Stomach (tissue), 9 donors: ENCODE data around the gene GLP2R. TPM values are rescaled to one million over a fixed set of nuclear protein-coding genes. Genes with fewer than 3 reads are reported as not detected.

Source experiments
- DNase-seq, 2 donors: peaks; one replicate each; pipeline versions ENCODE4 v3.0.0 to v3.0.0-alpha.2; 2013 to 2019
- H3K27ac ChIP-seq, 5 donors: fragments of 200-600 bp in 4 of 5; sonication (generic) in 4 of 5; one replicate each; pipeline ENCODE4 v1.5.1; 2013 to 2019; ENCODE audit warnings: mild to moderate bottlenecking in 1 of 5, moderate library complexity in 1 of 5
- H3K27me3 ChIP-seq, 3 donors: fragments of 200-600 bp; sonication (generic); one replicate each; pipeline ENCODE4 v1.5.1; 2017 to 2019; ENCODE audit warnings: mixed run types in 1 of 3
- H3K36me3 ChIP-seq, 4 donors: fragments of 200-600 bp; sonication (generic); 1 replicate in 3 of 4; 2 replicates in 1 of 4; pipeline ENCODE4 v1.5.1; 2016 to 2019
- H3K4me1 ChIP-seq, 4 donors: fragments of 200-600 bp; sonication (generic); one replicate each; pipeline ENCODE4 v1.5.1; 2016 to 2019
- H3K4me3 ChIP-seq, 4 donors: fragments of 200-600 bp; sonication (generic) in 3 of 4; one replicate each; pipeline ENCODE4 v1.5.1; 2016 to 2019; ENCODE audit warnings: mild to moderate bottlenecking in 1 of 4
- H3K9me3 ChIP-seq, 4 donors: fragments of 200-600 bp; sonication (generic); one replicate each; pipeline ENCODE4 v1.5.1; 2016 to 2019
- CTCF ChIP-seq, 7 experiments: fragments of 450-650 bp in 4 of 7; fragments of 200-600 bp in 3 of 7; sonication (generic) in 3 of 7; IDR thresholded peaks; one replicate each; pipeline ENCODE4 v1.5.1; 2016 to 2019; ENCODE audit warnings: antibody characterized with exemption in 7 of 7, control low read depth in 2 of 7, mild to moderate bottlenecking in 1 of 7
- EP300 ChIP-seq: sonication (generic); formaldehyde crosslinking; IDR thresholded peaks from one replicate; pipeline ENCODE4 v1.6.1; 2017; ENCODE audit warnings: antibody characterized with exemption
- POLR2A ChIP-seq, 4 donors: fragments of 450-650 bp; IDR thresholded peaks; one replicate each; pipeline ENCODE4 v1.6.1; 2016; ENCODE audit warnings: antibody characterized with exemption in 4 of 4, control low read depth in 2 of 4, mild to moderate bottlenecking in 1 of 4, moderate library complexity in 1 of 4
- POLR2AphosphoS5 ChIP-seq, 3 donors: sonication (generic); formaldehyde crosslinking; IDR thresholded peaks; one replicate each; pipeline ENCODE4 v1.6.1; 2016; ENCODE audit warnings: antibody characterized with exemption in 3 of 3
- WGBS, 5 donors: extraction: QIAGEN DNeasy Blood & Tissue Kit in 3 of 5; methylation state at CpG; one replicate each; pipeline versions ENCODE4 v1.1.5 to v1.1.7; 2013 to 2018; 5-methylcytosine and 5-hydroxymethylcytosine counted together
- intact Hi-C: fragments of 100-400 bp; cut with DNase I; formaldehyde crosslinking; loops from one replicate; pipeline ENCODE4 v1.15.1; 2023; ENCODE audit warnings: low total_unique reads
- polyA plus RNA-seq, 3 donors: library from polyadenylated mRNA; stranded (reverse); fragments of 200-250 nt; gene quantifications; one replicate each; pipeline ENCODE4 v1.2.3, GENCODE V29; 2013
- total RNA-seq, 5 donors: library from RNA; depleted of rRNA; stranded (reverse); fragments of >200 nt; gene quantifications; one replicate each; pipeline versions ENCODE4 v1.1.0 to v1.2.3, GENCODE V29; 2014 to 2016
- donor health status: healthy with polysubstance abuse.
- donor health status: Bipolar disorder and iron deficiency.
- donor health status: healthy.

The GLP2R gene
- total and polyA plus RNA-seq, 8 donors, result 0.40 to 15.4 (median 5.8) TPM

- Histone ChIP-seq H3K4me1 (no peaks in the 10 kb centered on the region), H3K27ac (no peak overlapping the region), H3K27me3 (peaks cover 0 to 14% (median 0%) of the 10 kb centered on the region in 3 donors), H3K4me3 (no peak overlapping the region), H3K36me3 (no peaks in the 10 kb centered on the region), H3K9me3 (no peaks in the 10 kb centered on the region)
- no peak for DNase-seq
- intact Hi-C loops, result no loop called here
- no peak for TF ChIP-seq EP300
- TF ChIP-seq POLR2AphosphoS5 (IDR thresholded peaks at IDR 0.05), result no peak
- TF ChIP-seq CTCF (IDR thresholded peaks at IDR 0.05), result no peak
- TF ChIP-seq POLR2A (IDR thresholded peaks at IDR 0.05), result no peak
- 96 to 99% (median 97%) methylated on average over 2 of the region's 2 CpGs for WGBS, 5 donors
Measured at GRCh38 chr17:9784544-9784943, 41.2 kb upstream of the GLP2R start.

GRCh38 chr17:9788601-9789000 lies 37.1 kb upstream of the GLP2R start:
- H3K9me3 ChIP-seq, result no peaks in the 10 kb centered on the region
- intact Hi-C loops, result no loop called here
- no peaks in the 10 kb centered on the region for H3K27me3 ChIP-seq
- no peaks in the 10 kb centered on the region for H3K36me3 ChIP-seq
- H3K4me3 ChIP-seq, result no peak overlapping the region
- WGBS, 5 donors, result 64 to 77% (median 65%) methylated on average over 8 of the region's 8 CpGs
- TF ChIP-seq POLR2A (IDR thresholded peaks at IDR 0.05) (no peak), POLR2AphosphoS5 (IDR thresholded peaks at IDR 0.05) (no peak), CTCF (IDR thresholded peaks at IDR 0.05) (no peak), EP300 (no peak)
- no peak overlapping the region for H3K27ac ChIP-seq
- peaks cover 0 to 10% (median 5%) of the 10 kb centered on the region in 4 donors for H3K4me1 ChIP-seq
- DNase-seq, result no peak

DNA sequence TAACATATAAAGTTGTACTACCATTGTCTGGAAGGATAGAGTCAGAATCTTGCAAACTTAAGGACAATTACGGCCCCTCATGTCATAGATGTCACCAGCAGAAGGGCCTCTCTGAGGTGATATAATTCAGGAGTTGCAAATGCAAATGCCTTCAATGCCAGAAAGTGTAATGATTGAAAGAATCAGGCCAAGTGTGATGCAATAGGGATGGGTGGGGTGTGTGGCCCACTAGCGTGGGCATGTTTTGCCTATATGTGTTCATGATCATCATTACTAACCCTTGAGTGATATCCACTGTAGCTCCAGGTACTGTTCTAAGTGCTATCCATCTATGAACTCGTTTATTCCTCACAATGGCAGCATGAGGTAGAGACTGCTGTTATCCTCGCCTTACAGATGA lies 35.4 kb upstream of the GLP2R start:
- 65 to 88% (median 72%) methylated on average over 4 of the region's 4 CpGs for WGBS, 5 donors
- Histone ChIP-seq H3K9me3 (no peaks in the 10 kb centered on the region), H3K27me3 (no peaks in the 10 kb centered on the region), H3K4me1 (peaks cover 0 to 10% (median 5%) of the 10 kb centered on the region in 4 donors), H3K36me3 (no peaks in the 10 kb centered on the region), H3K4me3 (no peak overlapping the region), H3K27ac (no peak overlapping the region)
- no peak for TF ChIP-seq POLR2A (IDR thresholded peaks at IDR 0.05)
- no peak for TF ChIP-seq CTCF (IDR thresholded peaks at IDR 0.05)
- no peak for TF ChIP-seq EP300
- no peak for TF ChIP-seq POLR2AphosphoS5 (IDR thresholded peaks at IDR 0.05)
- intact Hi-C loops, result no loop called here
- DNase-seq, result no peak

DNA sequence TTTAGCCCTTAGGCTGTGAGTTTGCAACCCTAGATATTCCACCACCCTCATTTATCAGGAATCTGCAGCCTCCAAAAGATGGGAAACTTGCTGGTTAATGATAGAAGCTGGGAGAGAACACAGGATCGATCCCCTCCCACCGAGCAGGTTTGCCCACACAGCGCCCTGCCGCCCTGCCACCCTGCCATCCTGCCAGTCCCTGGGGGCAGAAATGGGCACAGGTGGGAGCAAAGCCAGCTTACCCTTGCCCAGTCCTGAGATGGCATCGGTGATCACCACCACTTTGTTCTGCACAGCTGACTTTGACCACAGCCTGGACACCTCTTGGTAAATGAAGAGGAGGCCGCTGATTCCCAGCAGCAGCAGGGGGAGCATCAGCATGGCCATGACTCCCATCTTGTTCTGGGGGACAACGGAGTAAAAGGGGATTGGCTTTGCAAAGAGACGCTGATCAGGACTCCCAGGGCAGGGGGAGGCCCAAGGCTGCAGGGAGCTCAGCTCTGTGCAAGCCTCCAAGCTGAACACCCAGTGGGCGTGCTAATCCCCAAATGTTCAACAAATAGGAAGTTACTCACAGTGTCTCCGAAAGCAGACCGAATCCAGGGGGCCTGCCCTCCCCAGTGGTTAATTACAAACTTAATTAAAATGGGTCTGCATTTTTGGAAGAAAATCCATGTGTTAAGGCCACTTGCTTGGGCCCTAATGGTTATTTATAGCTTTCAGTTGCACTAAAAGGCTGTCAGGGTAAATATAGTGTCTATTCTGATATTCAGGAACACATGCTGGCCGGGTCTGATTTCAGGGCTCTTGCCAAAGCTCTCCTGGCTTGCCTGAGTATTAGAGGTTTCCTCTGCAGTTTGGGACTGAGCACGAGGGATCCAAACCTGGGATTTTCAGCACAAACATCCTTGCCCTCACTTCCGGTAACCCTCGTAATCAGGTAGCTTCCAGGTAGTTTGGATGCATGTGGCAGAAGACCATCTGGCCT lies 34.5 kb upstream of the GLP2R start, which contains the start of gene DHRS7C:
Gene DHRS7C (minus strand): TSS at position 704 of the 988 bp plus-strand sequence. CDS start 308 bp downstream, at position 396.
- Histone ChIP-seq H3K36me3 (no peaks in the 10 kb centered on the region), H3K4me3 (no peak within 1 kb of the TSS), H3K9me3 (no peaks in the 10 kb centered on the region), H3K4me1 (peaks cover 0 to 10% (median 5%) of the 10 kb centered on the region in 4 donors), H3K27me3 (peaks cover 0 to 4% (median 0%) of the 10 kb centered on the region in 3 donors), H3K27ac (no peak within 1 kb of the TSS)
- TF ChIP-seq EP300 (no peak), POLR2AphosphoS5 (IDR thresholded peaks at IDR 0.05) (no peak), CTCF (IDR thresholded peaks at IDR 0.05) (no peak), POLR2A (IDR thresholded peaks at IDR 0.05) (no peak)
- DNase-seq, result peak in 1 of 2 donors; percentile 38
- intact Hi-C loops, result no loop called here
- WGBS, 5 donors, result 65 to 76% (median 69%) methylated on average over 15 of the region's 15 CpGs
